HepG2 (cell line): Measurements from ENCODE around the gene UBE2H.

ENCODE experiments used
- CAMTA2 ChIP-seq: sonication (generic); formaldehyde crosslinking; IDR thresholded peaks from 2 replicates; pipeline ENCODE4 v1.4.0; 2020; ENCODE audit warnings: mild to moderate bottlenecking, missing genetic modification reagents, borderline replicate concordance
- CTCF ChIP-seq: sonication (generic); formaldehyde crosslinking; IDR thresholded peaks from 2 replicates; pipeline ENCODE4 v1.5.0; 2020; ENCODE audit warnings: mild to moderate bottlenecking, missing genetic modification reagents, moderate library complexity
- NFATC3 ChIP-seq: sonication (generic); formaldehyde crosslinking; IDR thresholded peaks from 2 replicates; pipeline ENCODE4 v1.5.1; 2020; ENCODE audit warnings: mild to moderate bottlenecking, missing genetic modification reagents
- NR0B2 ChIP-seq: sonication (generic); formaldehyde crosslinking; IDR thresholded peaks from 2 replicates; pipeline ENCODE4 v1.4.0; 2020; ENCODE audit warnings: mild to moderate bottlenecking, missing genetic modification reagents
- POLR2AphosphoS5 ChIP-seq: IDR thresholded peaks from 2 replicates; pipeline ENCODE4 v1.6.1; 2012; ENCODE audit warnings: low read depth, low read length
- PRDM15 ChIP-seq: sonication (generic); formaldehyde crosslinking; IDR thresholded peaks from 2 replicates; pipeline ENCODE4 v1.4.0; 2020; ENCODE audit warnings: missing genetic modification reagents
- SATB2 ChIP-seq: sonication (generic); formaldehyde crosslinking; IDR thresholded peaks from 2 replicates; pipeline ENCODE4 v1.5.0; 2020; ENCODE audit warnings: missing genetic modification reagents
- SOX6 ChIP-seq, 2 experiments: fragments of 450-650 bp in 1 of 2; sonication (generic) in 1 of 2; formaldehyde crosslinking in 1 of 2; IDR thresholded peaks; 2 replicates each; pipeline versions ENCODE4 v1.4.0 to v1.6.1; 2017 to 2020; ENCODE audit warnings: antibody characterized with exemption in 1 of 2, mild to moderate bottlenecking in 1 of 2, missing genetic modification reagents in 1 of 2
- TP53 ChIP-seq: sonication (generic); formaldehyde crosslinking; conservative IDR thresholded peaks from 2 replicates; pipeline ENCODE4 v1.4.0; 2020; ENCODE audit warnings: missing genetic modification reagents
- ZBTB20 ChIP-seq: sonication (generic); formaldehyde crosslinking; IDR thresholded peaks from 2 replicates; pipeline ENCODE4 v1.8.1; 2023; ENCODE audit warnings: missing genetic modification reagents, low read depth, mild to moderate bottlenecking, borderline replicate concordance
- ZC3H4 ChIP-seq: sonication (generic); formaldehyde crosslinking; IDR thresholded peaks from 2 replicates; pipeline ENCODE4 v1.4.0; 2020; ENCODE audit warnings: missing genetic modification reagents, borderline replicate concordance
- ZNF230 ChIP-seq: sonication (generic); formaldehyde crosslinking; IDR thresholded peaks from 2 replicates; pipeline ENCODE4 v1.4.0; 2020; ENCODE audit warnings: mild to moderate bottlenecking, missing genetic modification reagents
- ZNF773 ChIP-seq: sonication (generic); formaldehyde crosslinking; IDR thresholded peaks from 2 replicates; pipeline ENCODE4 v1.4.0; 2020; ENCODE audit warnings: missing genetic modification reagents, borderline replicate concordance

DNA sequence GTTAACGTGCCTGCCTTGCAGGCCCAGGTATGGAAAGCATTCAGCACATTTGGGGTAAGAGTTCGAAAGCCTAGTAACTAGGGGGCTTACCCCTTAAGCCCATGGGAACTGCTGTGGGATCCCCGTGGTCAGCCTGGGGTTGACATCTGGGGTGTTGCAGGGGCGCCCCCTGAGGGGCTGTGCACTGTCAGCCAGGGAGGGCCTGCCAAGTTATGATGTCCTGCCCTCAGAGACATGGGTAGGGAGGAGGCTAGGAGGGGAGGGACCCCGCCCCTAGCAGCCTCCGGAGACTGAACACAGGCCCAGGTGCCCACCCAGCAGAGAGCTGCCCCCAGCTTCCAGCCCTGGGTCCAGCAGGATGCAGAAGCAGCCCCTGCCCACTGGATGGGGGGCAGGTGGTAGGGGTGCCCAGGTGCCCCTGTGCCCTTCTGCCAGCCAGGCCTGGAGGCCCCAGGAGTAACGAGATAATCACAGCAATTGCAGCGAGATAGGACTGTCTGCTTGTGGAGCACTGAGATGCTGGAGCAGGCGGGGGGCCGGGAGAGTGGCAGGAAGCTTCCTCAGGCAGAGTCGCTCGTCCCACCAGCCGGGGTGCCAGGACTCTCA is 153.3 kb downstream of the UBE2H start:
- TF ChIP-seq ZNF230 (CRISPR knock-in tag): no peak
- no peak for TF ChIP-seq NR0B2 (CRISPR knock-in tag)
- TF ChIP-seq ZC3H4 (CRISPR knock-in tag): no peak
- TF ChIP-seq NFATC3 (CRISPR knock-in tag): no peak
- TF ChIP-seq CTCF (CRISPR knock-in tag): no peak
- no peak for TF ChIP-seq CAMTA2 (CRISPR knock-in tag)
- no peak for TF ChIP-seq POLR2AphosphoS5
- no peak for TF ChIP-seq PRDM15 (CRISPR knock-in tag)
- no peak for TF ChIP-seq SATB2 (CRISPR knock-in tag)
- TF ChIP-seq ZBTB20: no peak
- TF ChIP-seq TP53 (CRISPR knock-in tag): no peak
- TF ChIP-seq ZNF773 (CRISPR knock-in tag): no peak
- no peak for TF ChIP-seq SOX6 (IDR thresholded peaks at IDR 0.05)
- TF ChIP-seq SOX6 (CRISPR knock-in tag; IDR thresholded peaks at IDR 0.05): no peak
